ELF-1 (cell line): ENCODE measurements around the gene CT45A6.
"Not testable (repeated sequence)": the region's sequence is repeated elsewhere in the genome, so short reads cannot be mapped to it uniquely, and the experiment has no call there.

Source experiments
- DNase-seq: peaks from one replicate; pipeline ENCODE4 v3.0.0-alpha.2; 2016; ENCODE audit warnings: low read depth, low spot score

CT45A6 gene, protein sequence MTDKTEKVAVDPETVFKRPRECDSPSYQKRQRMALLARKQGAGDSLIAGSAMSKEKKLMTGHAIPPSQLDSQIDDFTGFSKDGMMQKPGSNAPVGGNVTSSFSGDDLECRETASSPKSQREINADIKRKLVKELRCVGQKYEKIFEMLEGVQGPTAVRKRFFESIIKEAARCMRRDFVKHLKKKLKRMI

DNA sequence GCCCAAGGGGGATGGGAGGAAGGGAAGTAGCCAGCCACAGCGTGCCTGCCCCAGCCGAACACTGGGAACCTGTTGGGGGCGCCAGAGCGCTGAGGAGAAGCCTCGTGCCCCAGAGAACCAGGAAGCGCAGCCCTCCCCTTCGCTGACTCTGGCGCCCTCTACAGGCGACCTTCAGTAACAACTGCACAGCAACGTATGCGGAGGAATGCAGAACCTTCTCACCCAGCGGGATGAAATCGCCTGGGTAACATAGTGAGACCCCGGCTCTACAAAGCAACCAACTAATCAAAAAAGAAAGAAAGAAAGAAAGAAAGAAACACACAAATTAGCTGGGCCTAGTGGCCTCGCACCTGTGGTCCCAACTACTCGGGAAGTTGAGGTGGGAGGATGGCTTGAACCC lies at the start of gene CT45A6:
CT45A6 (minus strand) TSS at position 101 of the 400 bp plus-strand sequence. CDS start 3,794 bp downstream, outside the sequence.
- DNase-seq = not testable (repeated sequence)

- not testable (repeated sequence) for DNase-seq
Measured at GRCh38 chrX:135837180-135837579, 34.6 kb upstream of the CT45A6 start, which contains the start of gene CT45A7. TSS of gene CT45A7 (minus strand) at chrX:135837280. CDS start at chrX:135833533, 3,747 bp downstream.

DNA sequence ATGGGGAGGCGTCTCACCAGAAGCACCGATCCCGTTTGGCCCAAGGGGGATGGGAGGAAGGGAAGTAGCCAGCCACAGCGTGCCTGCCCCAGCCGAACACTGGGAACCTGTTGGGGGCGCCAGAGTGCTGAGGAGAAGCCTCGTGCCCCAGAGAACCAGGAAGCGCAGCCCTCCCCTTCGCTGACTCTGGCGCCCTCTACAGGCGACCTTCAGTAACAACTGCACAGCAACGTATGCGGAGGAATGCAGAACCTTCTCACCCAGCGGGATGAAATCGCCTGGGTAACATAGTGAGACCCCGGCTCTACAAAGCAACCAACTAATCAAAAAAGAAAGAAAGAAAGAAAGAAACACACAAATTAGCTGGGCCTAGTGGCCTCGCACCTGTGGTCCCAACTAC lies 17.3 kb upstream of the CT45A6 start, which contains the start of gene CT45A2:
CT45A2 (minus strand) TSS at position 101 of the 400 bp plus-strand sequence. CDS start 3,747 bp downstream, outside the sequence.
- not testable (repeated sequence) for DNase-seq

DNA sequence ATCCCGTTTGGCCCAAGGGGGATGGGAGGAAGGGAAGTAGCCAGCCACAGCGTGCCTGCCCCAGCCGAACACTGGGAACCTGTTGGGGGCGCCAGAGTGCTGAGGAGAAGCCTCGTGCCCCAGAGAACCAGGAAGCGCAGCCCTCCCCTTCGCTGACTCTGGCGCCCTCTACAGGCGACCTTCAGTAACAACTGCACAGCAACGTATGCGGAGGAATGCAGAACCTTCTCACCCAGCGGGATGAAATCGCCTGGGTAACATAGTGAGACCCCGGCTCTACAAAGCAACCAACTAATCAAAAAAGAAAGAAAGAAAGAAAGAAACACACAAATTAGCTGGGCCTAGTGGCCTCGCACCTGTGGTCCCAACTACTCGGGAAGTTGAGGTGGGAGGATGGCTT lies 17.2 kb downstream of the CT45A6 start, which contains the start of gene CT45A5:
CT45A5 (minus strand) TSS at position 101 of the 400 bp plus-strand sequence. CDS start 3,774 bp downstream, outside the sequence.
- not testable (repeated sequence) for DNase-seq

DNA sequence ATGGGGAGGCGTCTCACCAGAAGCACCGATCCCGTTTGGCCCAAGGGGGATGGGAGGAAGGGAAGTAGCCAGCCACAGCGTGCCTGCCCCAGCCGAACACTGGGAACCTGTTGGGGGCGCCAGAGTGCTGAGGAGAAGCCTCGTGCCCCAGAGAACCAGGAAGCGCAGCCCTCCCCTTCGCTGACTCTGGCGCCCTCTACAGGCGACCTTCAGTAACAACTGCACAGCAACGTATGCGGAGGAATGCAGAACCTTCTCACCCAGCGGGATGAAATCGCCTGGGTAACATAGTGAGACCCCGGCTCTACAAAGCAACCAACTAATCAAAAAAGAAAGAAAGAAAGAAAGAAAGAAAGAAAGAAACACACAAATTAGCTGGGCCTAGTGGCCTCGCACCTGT lies 34.5 kb downstream of the CT45A6 start, which contains the start of gene CT45A3:
CT45A3 (minus strand) TSS at position 101 of the 400 bp plus-strand sequence. CDS start 3,747 bp downstream, outside the sequence.
- DNase-seq = not testable (repeated sequence)

DNA sequence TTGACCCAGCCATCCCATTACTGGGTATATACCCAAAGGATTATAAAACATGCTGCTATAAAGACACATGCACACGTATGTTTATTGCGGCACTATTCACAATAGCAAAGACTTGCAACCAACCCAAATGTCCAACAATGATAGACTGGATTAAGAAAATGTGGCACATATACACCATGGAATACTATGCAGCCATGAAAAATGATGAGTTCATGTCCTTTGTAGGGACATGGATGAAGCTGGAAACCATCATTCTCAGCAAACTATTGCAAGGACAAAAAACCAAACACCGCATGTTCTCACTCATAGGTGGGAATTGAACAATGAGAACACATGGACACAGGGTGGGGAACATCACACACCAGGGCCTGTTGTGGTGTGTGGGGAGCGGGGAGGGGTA lies 57.8 kb downstream of the CT45A6 start:
- DNase-seq = not testable (repeated sequence)
